Amygdala (tissue), 56 donors: ENCODE measurements around the gene EEF1A1.
"Not testable (repeated sequence)": the region's sequence is repeated elsewhere in the genome, so short reads cannot be mapped to it uniquely, and the experiment has no call there.

Experiments
- DNase-seq, 56 donors: peaks; one replicate each; lab custom pipeline; 2025; lab: John Stamatoyannopoulos, UW

EEF1A1 gene

DNA sequence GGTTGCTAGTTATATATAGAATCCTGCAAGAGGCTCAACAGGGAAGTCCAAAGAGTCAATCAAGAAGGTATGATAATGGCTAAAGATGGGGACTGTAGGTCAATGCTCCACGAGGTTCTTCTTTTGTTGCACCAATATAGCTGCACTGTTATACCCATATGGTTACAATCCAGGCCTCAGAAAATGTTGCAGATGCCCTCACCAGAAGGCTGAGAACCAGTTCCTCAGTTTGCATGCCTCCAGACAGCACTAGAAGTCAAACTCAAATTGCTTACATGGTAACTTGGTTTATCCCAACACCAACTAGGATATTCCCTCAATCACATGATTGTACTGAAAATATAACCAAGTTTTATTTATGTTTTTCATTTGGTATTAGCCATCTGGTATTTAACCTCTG is 12.1 kb downstream of the EEF1A1 start:
- no peak for DNase-seq

DNA sequence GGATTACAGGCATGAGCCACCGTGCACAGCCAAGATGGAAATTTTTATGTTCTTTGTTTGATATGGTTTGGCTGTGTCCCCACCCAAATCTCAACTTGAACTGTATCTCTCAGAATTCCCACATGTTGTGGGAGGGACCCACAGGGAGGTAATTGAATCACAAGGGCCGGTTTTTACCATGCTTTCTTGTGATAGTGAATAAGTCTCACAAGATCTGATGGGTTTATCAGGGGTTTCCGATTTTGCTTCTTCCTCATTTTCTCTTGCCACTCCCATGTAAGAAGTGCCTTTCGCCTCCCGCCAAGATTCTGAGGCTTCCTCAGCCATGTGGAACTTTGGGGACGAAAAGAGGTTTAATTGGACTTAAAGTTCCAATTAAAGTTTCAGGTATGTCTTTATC is 14.6 kb downstream of the EEF1A1 start:
- no peak for DNase-seq

- not testable (repeated sequence) for DNase-seq
Observed at GRCh38 chr6:73505705-73506104, 15.1 kb downstream of the EEF1A1 start.

DNA sequence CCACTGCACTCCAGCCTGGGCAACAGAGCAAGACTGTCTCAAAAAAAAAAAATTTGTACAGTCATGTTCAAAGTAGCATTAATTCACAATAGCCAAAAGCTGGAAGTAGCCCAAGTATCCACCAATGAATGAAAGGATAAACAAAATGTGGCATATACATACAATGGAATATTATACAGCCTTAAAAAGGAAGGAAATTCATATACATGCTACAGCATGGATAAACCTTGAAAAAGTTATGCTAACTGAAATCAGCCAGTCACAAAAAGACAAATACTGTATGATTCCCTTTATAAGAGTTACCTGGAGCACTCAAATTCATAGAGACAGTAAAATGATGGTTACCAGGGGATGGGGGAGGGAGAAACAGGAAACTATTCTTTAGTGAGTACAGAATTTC is 15.7 kb downstream of the EEF1A1 start:
- DNase-seq = no peak

GRCh38 chr6:73504160-73504559 is 16.7 kb downstream of the EEF1A1 start:
- DNase-seq = no peak

- DNase-seq = no peak
Observed at GRCh38 chr6:73503027-73503772, 17.6 kb downstream of the EEF1A1 start.

DNA sequence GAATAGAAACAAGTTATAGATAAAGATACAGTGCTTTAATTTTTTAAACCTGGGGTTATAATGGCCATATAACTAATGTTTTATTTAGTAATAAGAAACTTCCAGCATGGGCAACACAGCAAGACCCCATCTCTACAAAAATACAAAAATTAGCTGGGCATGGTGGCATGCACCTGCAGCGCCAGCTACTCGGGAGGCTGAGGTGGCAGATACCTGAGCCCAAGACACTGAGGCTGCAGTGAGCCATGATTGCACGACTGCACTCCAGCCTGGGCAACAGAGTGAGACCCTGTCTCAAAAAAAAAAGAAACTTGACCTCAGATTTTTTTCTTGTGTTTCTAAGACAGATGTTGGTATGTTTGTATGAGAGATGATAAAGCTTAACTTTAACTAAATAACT is 22.9 kb downstream of the EEF1A1 start:
- no peak for DNase-seq

DNA sequence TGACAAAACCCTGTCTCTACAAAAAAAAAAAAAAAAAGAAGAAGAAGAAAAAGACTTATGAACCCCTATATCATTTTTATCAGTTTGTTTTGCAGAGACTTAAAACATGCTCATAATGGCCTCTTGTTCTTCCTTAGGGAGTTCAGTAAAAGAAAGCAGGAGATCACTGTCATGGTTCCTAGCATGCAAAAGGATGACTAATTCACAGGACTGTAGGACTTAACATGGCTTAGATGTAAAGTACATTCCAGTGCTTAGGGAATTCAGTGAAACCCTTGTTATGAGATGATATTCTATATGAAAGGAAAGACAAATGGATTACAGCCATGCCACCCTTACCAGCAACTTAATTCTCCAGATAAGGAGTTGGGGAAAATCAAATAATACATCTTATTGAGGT is 29.5 kb downstream of the EEF1A1 start:
- DNase-seq = no peak

- no peak for DNase-seq
Observed at GRCh38 chr6:73487473-73487872, 33.4 kb downstream of the EEF1A1 start.

- no peak for DNase-seq
Observed at GRCh38 chr6:73484438-73484837, 36.4 kb downstream of the EEF1A1 start.

- no peak for DNase-seq
Observed at GRCh38 chr6:73481969-73482368, 38.9 kb downstream of the EEF1A1 start.

GRCh38 chr6:73477407-73477806 is 43.4 kb downstream of the EEF1A1 start:
- no peak for DNase-seq

- no peak for DNase-seq
Observed at GRCh38 chr6:73476723-73477122, 44.1 kb downstream of the EEF1A1 start.

- DNase-seq = no peak
Observed at GRCh38 chr6:73471686-73472290, 49.0 kb downstream of the EEF1A1 start.
